GM18861 (cell line): Measurements from ENCODE around the gene VWDE.
A peak's percentile ranks its signal among the peaks of the same experiment; 100 is the strongest.

ENCODE experiments used
- ATAC-seq: cut with Tn5 transposase; IDR thresholded peaks from one replicate; pipeline ENCODE4 v1.9.1; 2021; ENCODE audit not compliant: unreplicated experiment

Gene VWDE

DNA sequence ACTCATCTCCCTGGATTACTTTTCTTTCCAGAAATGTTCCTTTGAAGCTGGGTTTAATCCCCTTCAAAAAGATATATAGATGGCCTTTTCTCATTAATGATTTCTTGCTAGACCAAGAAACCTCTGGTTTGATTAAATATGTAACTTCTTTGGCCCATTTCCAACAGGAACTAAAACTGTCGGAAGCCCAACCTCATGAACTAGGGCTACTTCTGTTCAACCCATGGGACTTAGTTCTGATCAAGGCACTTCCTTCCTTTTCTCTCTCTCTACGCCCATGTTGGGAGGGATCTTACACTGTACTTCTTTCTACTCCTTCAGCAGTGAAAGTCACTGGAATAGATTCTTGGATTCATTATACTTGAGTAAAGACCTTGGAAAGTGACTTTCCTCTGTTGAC, 109.0 kb downstream of the VWDE start:
- peak; percentile 90 for ATAC-seq

DNA sequence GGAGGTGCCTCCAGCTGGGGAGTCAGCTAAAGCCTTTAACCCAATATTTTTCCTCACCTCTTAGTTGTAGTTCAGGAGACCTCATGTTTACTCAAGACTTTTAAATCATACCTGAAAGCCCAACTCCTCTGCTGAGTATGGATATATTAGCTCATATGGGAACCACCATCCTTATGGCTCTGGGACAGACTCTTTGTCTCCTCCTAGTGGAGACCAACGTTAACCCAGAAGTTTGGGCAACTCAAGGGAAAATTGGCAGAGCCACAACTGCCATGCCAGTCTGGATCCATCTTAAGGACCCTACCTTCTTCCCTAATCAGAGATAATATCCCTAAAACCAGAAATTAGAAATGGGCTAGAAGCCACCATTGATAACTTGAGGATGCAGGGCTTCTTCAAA, 111.8 kb downstream of the VWDE start:
- no peak for ATAC-seq

DNA sequence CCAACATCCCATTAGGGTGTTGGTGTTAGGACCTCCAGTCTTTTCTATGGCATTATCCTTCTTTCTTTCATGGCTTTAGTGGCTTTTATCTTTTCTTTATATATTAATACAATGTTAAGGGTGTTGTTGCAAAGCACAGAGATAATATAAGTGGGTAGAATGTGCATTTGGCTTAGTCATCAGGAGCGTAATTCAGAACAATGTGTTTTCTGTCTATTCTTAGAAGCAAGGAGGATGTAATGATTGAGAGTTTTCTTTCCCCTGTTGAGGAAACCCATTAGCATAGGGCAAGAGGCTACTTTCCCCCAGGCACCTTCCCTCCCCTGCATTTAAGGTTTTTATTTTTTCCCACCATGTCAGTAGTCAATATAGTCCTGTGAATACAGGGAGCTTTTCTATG, 112.9 kb downstream of the VWDE start:
- ATAC-seq, result no peak

DNA sequence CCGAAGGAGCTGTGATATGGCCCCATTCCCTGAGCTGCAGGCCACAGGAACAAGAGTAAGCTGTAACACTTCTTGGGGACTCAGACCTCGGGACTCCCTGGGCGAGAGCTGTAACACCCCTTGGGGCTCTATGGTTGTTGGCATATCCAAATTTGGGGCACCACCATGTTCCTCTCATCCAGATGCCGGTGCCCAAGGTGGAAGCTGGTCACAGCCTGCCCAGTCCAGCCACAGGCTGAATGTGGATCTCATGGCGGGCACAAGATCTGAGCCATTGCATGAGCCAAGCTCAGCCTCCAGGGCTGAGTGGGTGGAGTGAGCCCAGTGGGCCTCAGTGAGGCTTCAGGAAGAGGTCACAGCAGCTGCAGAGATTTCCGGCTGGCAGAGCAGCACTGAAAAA, 113.7 kb downstream of the VWDE start:
- no peak for ATAC-seq

DNA sequence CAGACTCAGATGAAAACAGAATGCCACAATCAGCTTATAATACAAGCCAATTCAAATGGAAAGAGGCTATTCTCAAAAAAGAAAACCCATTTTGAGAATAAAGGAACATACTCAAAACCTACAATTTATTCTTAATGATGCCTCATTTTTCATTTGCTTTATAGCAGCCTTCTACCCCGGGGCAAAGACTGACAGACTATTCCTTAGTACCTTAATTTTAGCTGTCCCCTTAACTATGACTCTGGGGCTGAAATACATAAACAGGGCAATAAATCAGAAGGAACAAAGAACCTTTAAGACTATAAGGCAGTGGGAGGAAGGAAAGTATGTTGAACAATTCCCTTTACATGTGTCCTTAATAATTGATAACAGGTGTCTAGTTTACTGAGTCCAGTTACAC, 115.8 kb downstream of the VWDE start:
- ATAC-seq, result no peak

DNA sequence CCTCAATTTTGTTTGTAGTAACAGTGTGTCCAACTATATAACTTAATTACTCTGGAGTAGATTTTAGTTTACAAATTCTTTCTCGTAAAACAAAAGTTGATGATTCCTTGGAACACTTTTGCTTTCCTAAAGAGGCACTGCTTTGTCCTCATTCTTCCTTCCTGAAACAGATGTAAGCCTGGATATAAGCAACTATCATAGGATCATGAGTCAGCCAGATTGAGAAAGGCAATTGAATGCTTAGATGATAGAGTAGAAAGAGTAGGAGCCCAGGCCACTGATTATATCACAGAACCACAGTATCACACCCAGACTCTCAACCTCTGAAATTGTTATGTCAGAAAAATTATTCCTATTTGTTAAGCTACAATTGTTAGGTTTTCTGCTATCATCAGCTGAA, 122.6 kb downstream of the VWDE start:
- no peak for ATAC-seq
